COLO668 (cell line): ENCODE data around the gene RNF130.
A peak's percentile ranks its signal among the peaks of the same experiment; 100 is the strongest.

Experiments
- DNase-seq: peaks from one replicate; lab custom pipeline; 2025; ENCODE audit not compliant: unreplicated experiment; lab: John Stamatoyannopoulos, UW

RNF130 gene, protein sequence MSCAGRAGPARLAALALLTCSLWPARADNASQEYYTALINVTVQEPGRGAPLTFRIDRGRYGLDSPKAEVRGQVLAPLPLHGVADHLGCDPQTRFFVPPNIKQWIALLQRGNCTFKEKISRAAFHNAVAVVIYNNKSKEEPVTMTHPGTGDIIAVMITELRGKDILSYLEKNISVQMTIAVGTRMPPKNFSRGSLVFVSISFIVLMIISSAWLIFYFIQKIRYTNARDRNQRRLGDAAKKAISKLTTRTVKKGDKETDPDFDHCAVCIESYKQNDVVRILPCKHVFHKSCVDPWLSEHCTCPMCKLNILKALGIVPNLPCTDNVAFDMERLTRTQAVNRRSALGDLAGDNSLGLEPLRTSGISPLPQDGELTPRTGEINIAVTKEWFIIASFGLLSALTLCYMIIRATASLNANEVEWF

GRCh38 chr5:180071531-180072255, at the start of gene RNF130:
Gene RNF130, minus strand, starts transcription at chr5:180071759. Its CDS starts 57 bp downstream, at chr5:180071702.
- peak; percentile 89 for DNase-seq

GRCh38 chr5:180120237-180121101, 48.9 kb upstream of the RNF130 start:
- DNase-seq: no peak

DNA sequence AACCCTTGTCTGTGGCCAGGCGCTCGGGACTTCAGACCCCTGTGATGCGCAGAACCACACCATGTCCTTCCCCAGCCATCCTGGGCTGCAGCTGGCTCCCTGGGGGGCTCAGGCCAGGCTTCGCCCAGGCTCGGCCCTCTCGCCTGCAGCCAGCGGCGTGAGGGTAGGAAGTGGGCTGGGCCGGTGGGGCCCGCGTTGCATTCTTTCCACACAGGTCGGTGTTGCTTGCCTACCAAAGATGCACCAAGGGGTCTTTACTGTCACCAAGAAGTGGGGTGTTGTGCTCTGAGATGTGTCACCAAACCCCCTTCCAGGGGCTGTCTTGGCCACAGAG, 48.3 kb upstream of the RNF130 start:
- DNase-seq: no peak

DNA sequence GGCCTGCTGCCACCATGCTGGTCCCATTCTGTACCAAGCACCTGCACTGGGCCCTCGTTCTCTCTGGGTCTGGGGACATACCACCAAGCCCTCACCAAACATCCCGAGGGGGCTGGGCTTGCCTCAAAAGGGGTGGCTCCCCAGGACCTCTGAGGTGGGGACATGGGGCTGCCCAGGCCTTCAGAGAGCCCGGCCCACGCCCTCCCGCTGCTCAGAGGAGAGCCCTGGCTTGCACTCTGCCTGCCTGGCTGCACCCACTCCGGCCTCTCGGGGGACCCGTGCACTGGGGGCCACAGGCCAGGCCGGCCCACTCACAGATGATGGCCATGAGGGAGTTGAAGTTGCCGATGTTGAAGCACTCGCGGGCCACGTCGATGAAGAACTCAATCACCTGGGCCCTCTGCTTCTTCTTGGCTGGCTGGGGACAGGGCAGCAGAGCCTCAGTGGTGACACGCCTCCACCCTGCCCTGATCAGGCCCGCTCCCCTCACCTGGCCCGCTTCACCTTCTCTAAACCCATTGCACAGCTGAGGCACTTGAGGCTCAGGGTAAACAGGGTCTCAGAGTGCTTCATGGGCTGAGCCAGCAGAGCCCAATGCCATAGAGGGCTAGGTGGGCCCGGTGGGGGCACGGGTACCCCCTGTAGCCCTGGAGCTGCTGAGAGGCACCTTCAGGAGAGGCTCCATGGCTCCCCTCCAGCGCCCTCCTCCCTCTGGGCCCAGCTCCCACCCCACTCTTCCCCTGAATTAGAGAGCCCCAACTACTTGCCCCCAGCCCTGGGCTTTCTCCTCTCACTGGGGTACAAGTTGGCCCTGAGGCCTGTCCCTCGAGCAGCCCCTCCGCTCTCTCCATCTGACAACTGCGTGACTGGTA, 47.7 kb upstream of the RNF130 start:
- no peak for DNase-seq

DNA sequence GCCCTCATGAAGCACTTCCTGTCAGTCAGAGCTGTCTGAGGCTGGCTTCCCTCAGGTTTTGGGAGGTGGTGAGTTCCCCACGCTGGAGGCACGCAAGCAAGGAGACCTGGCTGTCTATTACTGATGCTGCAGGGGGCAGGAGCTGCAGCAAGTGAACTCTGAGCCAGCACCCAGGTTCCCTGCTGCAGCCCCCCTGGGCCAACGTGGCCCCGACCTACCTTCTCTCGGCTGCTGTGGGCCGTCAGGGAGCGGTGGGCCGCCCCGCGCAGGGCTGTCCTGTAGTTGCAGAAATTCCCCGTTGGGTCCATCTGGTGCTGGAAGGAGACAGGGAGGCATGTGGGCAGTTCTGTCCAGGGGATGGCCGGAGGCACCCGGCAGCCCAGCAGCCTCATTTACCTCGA, 46.8 kb upstream of the RNF130 start:
- no peak for DNase-seq

DNA sequence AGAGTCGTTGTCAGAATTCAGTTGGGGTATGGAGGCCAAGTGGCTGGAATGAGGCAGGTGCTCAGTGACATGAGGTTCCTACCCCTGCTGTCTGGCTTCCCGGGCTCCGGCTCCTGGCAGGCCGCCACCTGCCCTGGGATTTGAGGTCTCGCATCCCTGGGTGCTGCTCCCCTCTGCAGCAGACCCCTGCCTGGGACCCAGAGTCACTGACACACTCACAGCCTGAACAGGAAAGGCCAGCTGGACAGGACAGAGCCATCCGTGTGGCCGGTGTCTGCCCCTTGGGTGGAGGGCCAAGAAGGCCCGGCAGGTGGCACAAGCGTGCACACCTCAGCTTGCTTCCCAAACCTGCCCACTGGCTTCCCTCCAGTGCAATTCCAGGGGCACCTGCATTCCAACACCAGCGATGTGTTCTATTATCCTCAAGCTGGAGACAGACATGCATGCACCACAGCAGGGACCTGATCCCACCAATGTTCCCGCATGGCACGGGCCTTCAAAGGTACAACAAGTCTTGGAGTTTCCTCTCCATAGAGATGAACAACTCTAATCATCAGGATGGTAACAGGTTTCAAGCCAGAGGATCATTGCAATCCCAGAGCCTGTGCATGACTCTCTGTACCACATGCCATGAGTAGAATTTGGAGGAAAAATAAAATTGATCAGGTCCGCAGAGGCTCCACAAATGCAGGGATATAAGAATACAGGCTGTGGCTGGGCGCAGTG, 45.6 kb upstream of the RNF130 start:
- DNase-seq: peak; percentile 30

DNA sequence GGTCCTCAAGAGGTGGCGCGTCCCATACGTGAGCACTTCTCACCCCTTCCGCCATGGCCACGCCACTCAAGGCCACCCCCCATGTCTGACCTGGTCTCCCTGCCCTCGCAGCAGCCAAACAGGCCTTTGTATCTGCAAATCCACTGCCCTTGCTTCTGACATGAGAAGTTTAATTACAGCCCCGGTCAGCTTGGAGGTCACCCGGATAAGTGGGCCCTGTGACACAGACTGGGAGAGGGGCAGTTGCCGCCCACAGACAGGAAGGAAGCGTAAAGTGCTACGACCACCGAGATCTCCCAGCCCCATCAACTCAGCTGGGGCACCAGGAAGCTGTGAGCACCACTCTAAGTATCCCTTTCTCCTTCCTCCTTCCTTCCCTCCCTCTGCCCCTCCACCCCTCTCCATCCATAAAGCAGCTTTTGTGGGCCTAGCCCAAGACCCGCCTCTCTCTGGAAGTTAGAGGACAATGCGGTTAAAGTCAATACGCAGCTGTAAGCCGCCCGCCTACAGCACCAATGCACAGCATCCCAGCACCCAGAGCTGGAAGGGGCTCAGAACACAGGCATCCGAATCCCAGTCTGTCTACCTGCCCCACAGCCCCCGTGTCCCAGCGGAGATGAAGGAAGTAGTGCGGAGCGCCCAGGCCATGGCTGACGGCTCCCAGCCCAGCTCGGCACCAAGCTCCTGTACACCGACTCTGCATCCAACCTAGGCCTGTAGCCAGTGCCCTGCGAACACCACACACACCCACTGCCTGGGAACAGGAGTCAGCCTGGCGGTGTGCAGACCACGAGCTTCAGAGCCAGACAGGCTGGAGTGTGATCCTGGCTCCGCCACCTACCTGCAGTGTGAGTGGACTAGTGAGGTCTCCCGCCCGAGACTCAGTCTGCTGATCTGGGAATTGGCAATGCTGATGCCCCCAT, 44.8 kb upstream of the RNF130 start:
- DNase-seq: no peak

- no peak for DNase-seq
Observed at GRCh38 chr5:180115326-180116076, 43.9 kb upstream of the RNF130 start.

- DNase-seq: no peak
Observed at GRCh38 chr5:180114304-180115003, 42.9 kb upstream of the RNF130 start.

DNA sequence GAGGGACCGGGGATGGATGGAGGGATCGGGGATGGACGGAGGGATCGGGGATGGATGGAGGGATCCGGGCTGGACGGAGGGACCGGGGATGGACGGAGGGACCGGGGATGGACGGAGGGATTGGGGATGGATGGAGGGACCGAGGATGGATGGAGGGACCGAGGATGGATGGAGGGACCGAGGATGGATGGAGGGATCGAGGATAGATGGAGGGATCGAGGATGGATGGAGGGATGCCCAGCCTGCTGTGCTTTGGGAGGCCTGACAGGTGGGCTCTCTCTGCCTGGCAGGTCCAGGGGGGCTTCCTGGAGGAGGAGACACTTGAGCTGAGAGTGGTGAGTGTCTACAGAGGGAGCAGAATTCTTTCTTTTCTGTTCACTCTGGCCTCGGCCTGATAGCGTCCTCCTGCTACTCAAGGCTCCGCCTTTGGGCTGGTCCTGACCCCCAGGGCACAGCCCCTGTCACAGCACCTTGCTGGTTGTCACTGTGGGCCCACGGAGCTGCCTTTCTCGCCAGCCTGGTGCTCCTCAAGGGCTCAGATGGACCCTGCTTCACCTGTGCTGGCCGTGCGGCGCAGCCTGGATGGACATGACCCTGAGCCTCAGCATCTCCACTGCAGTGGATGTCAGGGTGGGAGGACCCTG, 42.2 kb upstream of the RNF130 start:
- no peak for DNase-seq

DNA sequence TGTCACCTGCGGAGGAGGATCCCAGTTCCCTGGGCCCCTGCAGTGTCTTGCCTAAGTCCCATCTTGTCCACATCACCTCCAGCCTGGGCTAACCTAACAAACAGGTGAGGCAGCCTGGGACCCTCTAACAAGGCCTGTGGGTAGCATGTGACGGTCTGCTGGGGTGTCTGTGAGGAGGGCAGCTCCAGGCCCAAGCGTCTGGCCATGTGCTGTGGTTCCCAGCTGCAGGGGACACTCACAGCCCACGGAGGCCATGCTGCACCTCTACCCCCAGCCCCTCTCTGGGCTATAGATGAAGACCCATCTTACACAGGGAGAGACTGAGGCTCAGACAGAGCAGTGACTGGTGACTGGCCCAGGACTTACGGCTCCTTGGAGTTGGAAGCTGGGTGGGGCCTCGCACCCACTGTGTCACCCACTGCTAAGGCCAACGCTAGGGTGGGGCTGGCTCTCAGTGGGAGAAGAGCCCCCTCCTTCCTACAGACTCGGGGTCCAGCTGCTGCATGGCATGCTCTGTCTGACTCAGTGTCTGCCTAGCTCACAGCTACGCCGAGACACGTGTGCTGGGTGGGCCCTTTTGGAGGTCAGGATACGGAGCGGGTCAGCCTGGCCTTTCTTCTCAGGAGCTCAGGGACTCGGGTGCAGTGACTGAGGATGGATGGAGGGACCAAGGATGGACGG, 40.8 kb upstream of the RNF130 start:
- no peak for DNase-seq

GRCh38 chr5:180111273-180112002, 39.9 kb upstream of the RNF130 start:
- DNase-seq: no peak

GRCh38 chr5:180109920-180110319, 38.4 kb upstream of the RNF130 start:
- DNase-seq: no peak

- DNase-seq: no peak
Observed at GRCh38 chr5:180107005-180107404, 35.4 kb upstream of the RNF130 start.

DNA sequence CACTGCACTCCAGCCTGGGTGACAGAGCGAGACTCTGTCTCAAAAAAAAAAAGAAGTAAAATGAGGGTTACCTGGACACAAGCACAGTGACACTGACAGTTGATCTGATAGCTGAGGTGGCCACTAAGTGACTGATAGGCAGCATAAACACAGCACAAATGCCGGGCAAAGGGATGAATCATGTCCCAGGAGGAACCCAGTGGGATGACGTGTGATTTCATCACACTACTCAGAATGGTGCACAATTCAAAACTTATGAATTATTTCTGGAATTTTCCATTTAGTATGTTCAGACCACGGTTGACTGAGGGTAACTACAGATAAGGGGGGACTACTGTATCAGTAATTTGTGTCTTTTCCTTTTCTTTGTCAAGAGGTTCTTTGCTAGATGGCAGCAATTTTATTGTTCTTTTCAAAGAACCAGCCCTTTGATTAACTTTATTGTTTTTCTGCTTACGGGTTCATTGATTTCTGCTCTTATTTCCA, 34.3 kb upstream of the RNF130 start:
- no peak for DNase-seq

GRCh38 chr5:180104168-180104530, 32.6 kb upstream of the RNF130 start:
- no peak for DNase-seq
